Transverse colon (tissue), 4 donors: Measurements from ENCODE around the gene MTHFD1L. TPM values are rescaled to one million over a fixed set of nuclear protein-coding genes. Genes with fewer than 3 reads are reported as not detected.
"Not testable (repeated sequence)": the region's sequence is repeated elsewhere in the genome, so short reads cannot be mapped to it uniquely, and the experiment has no call there.

ENCODE experiments used
- DNase-seq: peaks from one replicate; pipeline ENCODE4 v3.0.0-alpha.2; 2019
- H3K27ac ChIP-seq, 4 donors: fragments of 200-600 bp; sonication (generic); 2 replicates each; pipeline ENCODE4 v1.5.1; 2016 to 2018; ENCODE audit warnings: inconsistent platforms in 4 of 4
- H3K27me3 ChIP-seq: fragments of 200-600 bp; sonication (generic); 2 replicates; pipeline ENCODE4 v1.5.1; 2017; ENCODE audit warnings: inconsistent platforms
- H3K36me3 ChIP-seq, 4 donors: fragments of 200-600 bp; sonication (generic); 2 replicates each; pipeline ENCODE4 v1.5.1; 2017 to 2019; ENCODE audit warnings: inconsistent platforms in 4 of 4
- H3K4me1 ChIP-seq, 4 donors: fragments of 200-600 bp; sonication (generic); 2 replicates each; pipeline ENCODE4 v1.5.1; 2017 to 2020; ENCODE audit warnings: inconsistent platforms in 4 of 4
- H3K4me3 ChIP-seq, 4 donors: fragments of 200-600 bp; sonication (generic); 1 replicate in 1 of 4; 2 replicates in 3 of 4; pipeline versions ENCODE4 v1.5.1 to v1.6.1; 2017 to 2019; ENCODE audit warnings: inconsistent platforms in 4 of 4
- H3K9me3 ChIP-seq, 2 donors: fragments of 200-600 bp; sonication (generic); 2 replicates each; pipeline ENCODE4 v1.5.1; 2017 to 2019; ENCODE audit warnings: inconsistent platforms in 2 of 2
- CTCF ChIP-seq, 5 experiments: fragments of 200-600 bp in 3 of 5; fragments of 450-650 bp in 2 of 5; sonication (generic) in 3 of 5; IDR thresholded peaks; 1 replicate in 2 of 5; 2 replicates in 3 of 5; pipeline ENCODE4 v1.5.1; 2016 to 2017; ENCODE audit warnings: antibody characterized with exemption in 5 of 5, inconsistent platforms in 3 of 5, mild to moderate bottlenecking in 2 of 5, moderate library complexity in 1 of 5
- EP300 ChIP-seq: sonication (generic); formaldehyde crosslinking; IDR thresholded peaks from one replicate; pipeline ENCODE4 v1.6.1; 2017; ENCODE audit warnings: antibody characterized with exemption, low read depth
- POLR2A ChIP-seq: fragments of 450-650 bp; IDR thresholded peaks from one replicate; pipeline ENCODE4 v1.6.1; 2016; ENCODE audit warnings: antibody characterized with exemption, mild to moderate bottlenecking, moderate library complexity
- POLR2AphosphoS5 ChIP-seq, 3 donors: sonication (generic); formaldehyde crosslinking; IDR thresholded peaks; one replicate each; pipeline ENCODE4 v1.6.1; 2016; ENCODE audit warnings: antibody characterized with exemption in 3 of 3
- WGBS, 2 donors: methylation state at CpG; one replicate each; pipeline ENCODE4 v1.1.5; 2018; ENCODE audit warnings: low coverage in 1 of 2; 5-methylcytosine and 5-hydroxymethylcytosine counted together
- in situ Hi-C, 4 donors: fragments of 200-750 bp; cut with MboI; loops; one replicate each; pipeline versions ENCODE4 v1.15.0 to v1.15.1; 2017; ENCODE audit warnings: low sequenced_read_pairs in 3 of 4, low pct_ligation_motif_present in 1 of 4, low pct_unique_long_range_greater_than_20kb in 1 of 4
- intact Hi-C: fragments of 100-400 bp; cut with DNase I; formaldehyde crosslinking; loops from one replicate; pipeline ENCODE4 v1.15.1; 2023; ENCODE audit warnings: low total_unique reads
- total RNA-seq, 4 donors: library from RNA; depleted of rRNA; stranded (reverse); fragments of >200 nt; gene quantifications; one replicate each; pipeline ENCODE4 v1.1.0, GENCODE V29; 2016

The MTHFD1L gene
- total RNA-seq, 4 donors from 2014 or later, result 0.82 to 10.1 (median 5.4) TPM

GRCh38 chr6:151045511-151046222 is 180.2 kb downstream of the MTHFD1L start:
- WGBS, 2 donors, result 60 to 66% methylated on average over 5 to 7 of the region's 7 CpGs
- H3K27me3 ChIP-seq, H3K9me3 ChIP-seq, DNase-seq, H3K36me3 ChIP-seq, in situ Hi-C loops: not testable (repeated sequence)
- intact Hi-C loops, result loop anchor here (10.0 kb wide), 1 partner anchor 199 kb away; no protein-coding TSS in a partner anchor
- H3K4me3 ChIP-seq, result peak overlapping the region in 1 of 4 donors; percentile 33
- peak overlapping the region; percentile 78 to 86 (median 82) for H3K27ac ChIP-seq
- TF ChIP-seq POLR2AphosphoS5 (IDR thresholded peaks at IDR 0.05), result peak in 1 of 3 donors; percentile 31
- H3K4me1 ChIP-seq, result peaks cover 0 to 22% (median 18%) of the 10 kb centered on the region in 4 donors

DNA sequence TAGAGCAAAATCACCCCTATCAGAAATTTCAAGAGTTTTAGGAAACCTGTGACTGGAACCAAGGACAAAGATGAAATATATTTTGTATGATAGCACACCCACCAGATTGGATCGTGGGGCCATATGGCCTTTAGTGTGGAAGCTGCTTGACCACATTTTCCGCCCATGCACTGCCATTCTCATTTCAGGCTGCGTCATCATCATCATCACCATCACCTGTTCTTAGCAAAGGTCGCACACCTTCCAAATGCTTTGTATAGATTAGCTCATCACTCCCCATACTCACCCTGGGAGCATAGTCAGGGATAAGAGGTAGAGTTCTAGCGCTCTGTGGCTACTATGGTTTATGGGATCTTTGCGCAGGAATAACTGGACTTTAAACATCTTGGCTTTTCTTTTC is 185.7 kb downstream of the MTHFD1L start:
- Histone ChIP-seq H3K4me1 (no peaks in the 10 kb centered on the region), H3K27ac (no peak overlapping the region), H3K4me3 (no peak overlapping the region), H3K9me3 (no peaks in the 10 kb centered on the region), H3K36me3 (no peaks in the 10 kb centered on the region), H3K27me3 (no peaks in the 10 kb centered on the region)
- in situ Hi-C loops (no loop called here), intact Hi-C loops (no loop called here)
- DNase-seq, result no peak
- TF ChIP-seq POLR2AphosphoS5 (IDR thresholded peaks at IDR 0.05), result no peak
- no peak for TF ChIP-seq POLR2A
- TF ChIP-seq EP300, result no peak
- WGBS, 2 donors, result 74 to 92% methylated on average over 4 to 6 of the region's 6 CpGs

- Histone ChIP-seq H3K4me1 (no peaks in the 10 kb centered on the region), H3K27me3 (no peaks in the 10 kb centered on the region), H3K4me3 (no peak overlapping the region), H3K27ac (no peak overlapping the region), H3K36me3 (no peaks in the 10 kb centered on the region), H3K9me3 (no peaks in the 10 kb centered on the region)
- in situ Hi-C loops, result no loop called here
- intact Hi-C loops, result no loop called here
- no peak for DNase-seq
- WGBS, 2 donors, result 85 to 89% methylated on average over 8 to 12 of the region's 12 CpGs
- TF ChIP-seq EP300 (no peak), POLR2AphosphoS5 (IDR thresholded peaks at IDR 0.05) (no peak), POLR2A (no peak), CTCF (IDR thresholded peaks at IDR 0.05) (no peak)
These were observed 186.6 kb downstream of the MTHFD1L start for GRCh38 chr6:151052021-151052646.

- H3K9me3 ChIP-seq, result no peaks in the 10 kb centered on the region
- no peak overlapping the region for H3K4me3 ChIP-seq
- peak overlapping the region in 2 of 4 donors; percentile 8 to 24 for H3K27ac ChIP-seq
- intact Hi-C loops, result no loop called here
- H3K36me3 ChIP-seq, result no peaks in the 10 kb centered on the region
- WGBS, 2 donors, result 61 to 63% methylated on average over 2 to 8 of the region's 8 CpGs
- no peak for TF ChIP-seq CTCF (IDR thresholded peaks at IDR 0.05)
- no peaks in the 10 kb centered on the region for H3K27me3 ChIP-seq
- H3K4me1 ChIP-seq, result no peaks in the 10 kb centered on the region
- in situ Hi-C loops, result no loop called here
- DNase-seq, result no peak
These were observed 188.8 kb downstream of the MTHFD1L start for GRCh38 chr6:151054306-151054705.

GRCh38 chr6:151056230-151056907 is 190.9 kb downstream of the MTHFD1L start:
- Histone ChIP-seq H3K27ac (no peak overlapping the region), H3K36me3 (no peaks in the 10 kb centered on the region), H3K4me3 (no peak overlapping the region), H3K27me3 (no peaks in the 10 kb centered on the region), H3K4me1 (peaks cover 0 to 3% (median 1%) of the 10 kb centered on the region in 4 donors), H3K9me3 (no peaks in the 10 kb centered on the region)
- in situ Hi-C loops (no loop called here), intact Hi-C loops (no loop called here)
- 93% methylated on average over 3 to 9 of the region's 9 CpGs for WGBS, 2 donors
- TF ChIP-seq POLR2A (no peak), EP300 (no peak), POLR2AphosphoS5 (IDR thresholded peaks at IDR 0.05) (no peak), CTCF (IDR thresholded peaks at IDR 0.05) (no peak)
- DNase-seq, result no peak
